Measurements from ENCODE around the gene BRINP2.

BRINP2 gene

DNA sequence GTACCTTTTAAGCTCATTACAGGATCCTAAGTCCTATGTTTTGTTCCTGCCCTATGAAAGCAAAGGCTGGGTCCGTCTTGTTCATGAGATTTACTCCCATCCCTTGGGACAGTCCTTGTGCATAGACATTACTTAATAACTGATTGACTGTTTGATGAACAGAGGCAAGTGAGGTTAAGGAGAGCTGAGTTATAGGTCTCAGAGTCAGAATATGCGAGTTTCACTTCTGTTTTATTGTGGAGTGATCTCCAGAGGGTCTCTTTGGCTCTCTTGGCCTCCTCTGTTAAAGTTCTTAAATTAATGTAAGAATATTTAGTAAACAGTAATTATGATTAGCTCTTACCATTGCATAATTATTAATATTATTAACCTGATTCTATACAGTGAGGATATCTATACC is 52.6 kb downstream of the BRINP2 start:
- TF ChIP-seq, protein P1, sequence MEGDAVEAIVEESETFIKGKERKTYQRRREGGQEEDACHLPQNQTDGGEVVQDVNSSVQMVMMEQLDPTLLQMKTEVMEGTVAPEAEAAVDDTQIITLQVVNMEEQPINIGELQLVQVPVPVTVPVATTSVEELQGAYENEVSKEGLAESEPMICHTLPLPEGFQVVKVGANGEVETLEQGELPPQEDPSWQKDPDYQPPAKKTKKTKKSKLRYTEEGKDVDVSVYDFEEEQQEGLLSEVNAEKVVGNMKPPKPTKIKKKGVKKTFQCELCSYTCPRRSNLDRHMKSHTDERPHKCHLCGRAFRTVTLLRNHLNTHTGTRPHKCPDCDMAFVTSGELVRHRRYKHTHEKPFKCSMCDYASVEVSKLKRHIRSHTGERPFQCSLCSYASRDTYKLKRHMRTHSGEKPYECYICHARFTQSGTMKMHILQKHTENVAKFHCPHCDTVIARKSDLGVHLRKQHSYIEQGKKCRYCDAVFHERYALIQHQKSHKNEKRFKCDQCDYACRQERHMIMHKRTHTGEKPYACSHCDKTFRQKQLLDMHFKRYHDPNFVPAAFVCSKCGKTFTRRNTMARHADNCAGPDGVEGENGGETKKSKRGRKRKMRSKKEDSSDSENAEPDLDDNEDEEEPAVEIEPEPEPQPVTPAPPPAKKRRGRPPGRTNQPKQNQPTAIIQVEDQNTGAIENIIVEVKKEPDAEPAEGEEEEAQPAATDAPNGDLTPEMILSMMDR (IDR thresholded peaks at IDR 0.05), result no peak
- H3K27ac ChIP-seq, result no peak overlapping the region
- H3K27me3 ChIP-seq, result no peaks in the 10 kb centered on the region

DNA sequence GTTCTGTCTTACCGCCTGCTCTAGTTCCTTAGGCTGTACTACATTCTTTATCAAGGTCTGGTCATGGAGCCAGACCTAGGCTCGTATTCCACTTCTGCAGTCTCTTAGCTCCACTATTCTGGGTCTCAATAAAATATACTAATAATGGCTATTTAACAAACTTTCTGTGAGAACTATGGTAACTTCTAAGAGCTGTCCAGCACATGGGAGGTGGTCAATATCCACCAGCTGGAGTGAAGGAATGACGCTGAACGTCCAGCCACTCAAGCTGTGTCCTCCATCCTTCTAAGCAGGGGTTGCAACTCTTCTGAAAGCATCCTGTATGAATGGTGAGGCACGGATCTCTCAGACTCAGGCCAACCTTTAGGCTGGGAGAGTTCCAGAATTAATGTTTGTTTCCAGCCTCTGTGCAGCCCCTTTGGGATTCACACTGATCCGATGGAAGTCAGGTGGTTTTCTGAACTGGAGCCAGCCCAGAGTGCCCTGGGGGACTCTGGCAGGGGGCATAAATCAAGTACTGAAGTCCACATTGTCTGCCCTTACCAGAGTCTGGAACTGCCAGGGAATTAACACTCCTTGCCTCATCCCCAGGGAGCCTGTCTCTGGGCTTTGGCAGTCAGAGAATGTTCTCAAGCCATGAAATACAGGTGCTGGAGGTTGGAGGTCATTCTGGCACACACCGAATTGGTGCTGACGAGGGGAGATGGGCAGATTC is 57.4 kb downstream of the BRINP2 start:
- H3K4me1 ChIP-seq (ENCODE audit: control insufficient read depth in 1 of 2, insufficient read depth in 1 of 2, low read depth in 1 of 2, low read length in 1 of 2), result no peaks in the 10 kb centered on the region
- H3K9me3 ChIP-seq, result no peaks in the 10 kb centered on the region
- no peak overlapping the region for H3K27ac ChIP-seq
- no peak overlapping the region for H3K4me3 ChIP-seq (ENCODE audit: low read depth in 1 of 2, low read length in 1 of 2)
- TF ChIP-seq, protein P1 (IDR thresholded peaks at IDR 0.05), result no peak
- H3K36me3 ChIP-seq, result no peaks in the 10 kb centered on the region
- H3K27me3 ChIP-seq, result no peaks in the 10 kb centered on the region

More for the DNA sequence above, 52.6 kb downstream of the BRINP2 start:
- H3K36me3 ChIP-seq, result no peaks in the 10 kb centered on the region
- H3K9me3 ChIP-seq, result no peaks in the 10 kb centered on the region
- H3K4me3 ChIP-seq (ENCODE audit: low read depth in 1 of 2, low read length in 1 of 2), result no peak overlapping the region
- H3K4me1 ChIP-seq (ENCODE audit: control insufficient read depth in 1 of 2, insufficient read depth in 1 of 2, low read depth in 1 of 2, low read length in 1 of 2), result no peaks in the 10 kb centered on the region

DNA sequence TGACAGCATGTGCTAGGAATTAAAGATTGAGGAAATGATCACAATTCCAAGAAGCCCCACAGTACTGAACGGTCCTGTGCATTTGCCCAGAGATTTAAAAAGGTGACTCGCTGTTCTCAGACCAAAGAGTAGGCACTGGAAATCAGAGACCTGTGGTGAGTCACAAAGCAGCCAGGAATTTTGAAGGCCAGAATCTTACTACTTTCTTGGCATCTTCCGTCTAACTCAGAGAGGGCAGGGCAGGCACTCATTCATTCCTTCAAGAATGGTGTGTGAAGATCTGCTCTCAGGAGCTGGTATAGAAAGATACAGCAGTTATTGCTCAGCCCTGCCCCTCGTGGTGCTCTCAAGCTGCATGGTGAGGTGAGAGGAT is 57.9 kb downstream of the BRINP2 start:
- no peaks in the 10 kb centered on the region for H3K27me3 ChIP-seq
- H3K36me3 ChIP-seq, result no peaks in the 10 kb centered on the region
- H3K9me3 ChIP-seq, result no peaks in the 10 kb centered on the region
- no peaks in the 10 kb centered on the region for H3K4me1 ChIP-seq (ENCODE audit: control insufficient read depth in 1 of 2, insufficient read depth in 1 of 2, low read depth in 1 of 2, low read length in 1 of 2)
- TF ChIP-seq, protein P1 (IDR thresholded peaks at IDR 0.05), result no peak
- H3K4me3 ChIP-seq (ENCODE audit: low read depth in 1 of 2, low read length in 1 of 2), result no peak overlapping the region
- no peak overlapping the region for H3K27ac ChIP-seq

DNA sequence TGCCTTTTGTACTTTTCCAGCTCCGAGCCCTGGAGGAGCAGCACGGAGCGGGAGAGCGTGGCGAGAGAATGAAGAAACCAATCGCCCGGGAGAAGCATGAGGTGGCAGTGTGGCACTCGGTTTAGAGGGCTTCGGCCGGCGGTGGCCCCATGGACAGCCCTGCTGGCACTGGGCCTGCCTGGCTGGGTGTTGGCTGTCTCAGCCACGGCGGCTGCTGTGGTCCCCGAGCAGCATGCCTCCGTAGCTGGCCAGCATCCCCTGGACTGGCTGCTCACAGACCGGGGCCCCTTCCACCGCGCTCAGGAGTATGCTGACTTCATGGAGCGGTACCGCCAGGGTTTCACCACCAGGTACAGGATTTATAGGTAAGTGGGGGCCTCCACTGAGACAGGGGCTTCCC is 59.0 kb downstream of the BRINP2 start:
- Histone ChIP-seq H3K4me1 (ENCODE audit: control insufficient read depth in 1 of 2, insufficient read depth in 1 of 2, low read depth in 1 of 2, low read length in 1 of 2) (no peaks in the 10 kb centered on the region), H3K9me3 (no peaks in the 10 kb centered on the region), H3K4me3 (ENCODE audit: low read depth in 1 of 2, low read length in 1 of 2) (no peak overlapping the region), H3K27me3 (no peaks in the 10 kb centered on the region), H3K27ac (no peak overlapping the region), H3K36me3 (no peaks in the 10 kb centered on the region)
- TF ChIP-seq, protein P1 (IDR thresholded peaks at IDR 0.05), result no peak

DNA sequence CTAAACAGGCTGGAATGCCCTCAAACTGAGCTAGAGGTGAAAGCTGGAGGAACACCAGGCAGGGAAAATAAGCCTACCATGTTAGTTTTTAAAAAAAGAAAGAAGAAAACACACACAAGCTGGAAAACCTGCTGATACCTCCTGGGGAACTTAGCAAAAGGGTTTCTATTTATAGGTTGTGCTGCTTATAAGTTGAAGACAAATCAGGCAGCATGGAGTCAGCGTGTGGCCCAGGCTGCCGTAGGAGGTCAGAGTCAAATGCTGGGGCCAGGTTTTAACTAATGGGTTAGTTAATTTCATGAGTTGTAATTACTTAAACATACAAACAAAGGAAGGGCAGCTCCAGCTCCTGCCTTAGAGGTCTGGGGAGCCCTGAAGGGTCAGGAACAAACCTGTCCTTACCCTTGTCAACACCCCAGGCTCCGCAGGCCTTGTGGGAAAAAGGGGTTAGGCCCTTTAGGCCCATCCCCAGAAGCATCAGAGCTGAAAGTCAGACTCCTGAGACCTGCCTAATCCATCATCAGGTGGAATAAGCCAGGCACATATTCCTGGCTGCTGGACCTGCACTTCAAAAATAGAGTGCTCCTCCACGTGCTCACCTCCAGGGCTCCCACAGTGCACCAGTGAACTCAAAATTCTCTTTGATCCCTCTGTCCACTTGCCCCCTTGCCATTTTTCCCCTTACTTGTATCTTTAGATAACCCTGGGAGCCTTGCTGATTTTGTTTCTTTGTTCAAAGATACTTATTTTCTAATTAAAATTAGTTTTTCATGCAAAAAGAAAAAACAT is 59.7 kb downstream of the BRINP2 start:
- no peak overlapping the region for H3K4me3 ChIP-seq (ENCODE audit: low read depth in 1 of 2, low read length in 1 of 2)
- no peaks in the 10 kb centered on the region for H3K36me3 ChIP-seq
- TF ChIP-seq, protein P1 (IDR thresholded peaks at IDR 0.05), result no peak
- H3K9me3 ChIP-seq, result no peaks in the 10 kb centered on the region
- H3K27ac ChIP-seq, result no peak overlapping the region
- no peaks in the 10 kb centered on the region for H3K4me1 ChIP-seq (ENCODE audit: control insufficient read depth in 1 of 2, insufficient read depth in 1 of 2, low read depth in 1 of 2, low read length in 1 of 2)
- H3K27me3 ChIP-seq, result no peaks in the 10 kb centered on the region
